ENCODE measurements around the gene TMEM101.
A peak's percentile ranks its signal among the peaks of the same experiment; 100 is the strongest.
"Not testable (repeated sequence)": the region's sequence is repeated elsewhere in the genome, so short reads cannot be mapped to it uniquely, and the experiment has no call there.

The TMEM101 gene

GRCh38 chr17:44000141-44000860 is 14.5 kb downstream of the TMEM101 start:
- DNase-seq, result no peak

GRCh38 chr17:43999024-43999423 is 15.7 kb downstream of the TMEM101 start:
- no peak for DNase-seq

- DNase-seq, result no peak
Observed at GRCh38 chr17:43998552-43998951, 16.2 kb downstream of the TMEM101 start.

DNA sequence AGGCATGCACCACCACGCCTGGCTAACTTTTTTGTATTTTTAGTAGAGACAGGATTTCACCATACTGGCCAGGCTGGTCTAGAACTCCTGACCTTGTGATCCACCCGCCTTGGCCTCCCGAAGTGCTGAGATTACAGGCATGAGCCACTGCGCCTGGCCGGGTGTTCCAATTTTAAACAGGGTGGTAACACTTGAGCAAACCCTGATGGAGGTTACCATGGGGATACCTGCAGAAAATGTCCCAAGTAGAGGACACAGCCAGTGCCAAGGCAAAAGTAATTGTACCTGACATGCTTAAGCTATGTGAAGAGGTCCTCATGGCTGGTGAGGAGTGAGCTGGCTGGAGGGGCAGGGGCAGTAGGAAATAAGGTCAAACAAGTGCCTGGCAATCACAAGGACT is 17.6 kb downstream of the TMEM101 start:
- not testable (repeated sequence) for DNase-seq

GRCh38 chr17:43995150-43995471 is 19.7 kb downstream of the TMEM101 start:
- DNase-seq, result no peak

DNA sequence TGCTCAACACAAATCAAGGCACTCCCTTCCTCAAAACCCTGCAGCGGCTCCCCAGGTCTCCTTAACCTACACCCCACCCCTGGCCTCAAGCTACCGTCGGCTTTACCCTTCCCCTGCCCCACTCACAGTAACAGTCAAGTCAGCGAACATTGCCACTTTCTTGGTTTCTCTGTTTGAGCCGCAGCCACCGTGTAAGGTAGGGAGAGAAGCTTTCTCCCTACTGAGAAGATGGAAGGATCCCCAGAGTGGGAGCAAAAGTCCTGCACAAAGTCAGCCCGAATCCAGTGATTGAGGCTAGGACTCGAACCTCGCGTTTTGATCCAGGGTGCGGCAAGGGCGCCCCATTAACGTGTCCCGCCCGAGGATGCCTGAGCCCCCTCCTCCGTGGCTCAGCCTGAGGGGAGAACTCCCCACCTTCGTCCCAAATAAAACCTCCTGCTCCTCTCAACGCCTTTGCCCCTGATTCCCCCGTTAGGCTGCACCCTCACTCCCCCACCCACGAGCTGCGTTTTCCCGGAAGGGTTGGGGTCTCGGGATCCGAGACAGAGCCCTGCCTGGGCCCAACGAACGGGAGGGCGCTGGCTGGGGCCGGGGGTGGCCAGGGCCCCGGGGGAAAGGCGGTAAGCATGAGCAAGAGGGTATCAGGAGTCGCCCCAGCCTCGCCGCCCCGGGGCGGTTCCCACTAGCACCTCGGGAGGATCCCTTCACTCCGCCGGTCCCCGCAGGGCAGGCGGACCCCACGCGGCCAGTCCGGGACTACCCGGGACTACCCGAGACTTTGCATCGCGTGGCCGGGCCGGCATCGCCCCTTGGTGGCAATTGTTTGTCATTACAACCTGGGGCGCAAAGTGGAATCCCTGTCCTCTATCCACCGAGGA is 20.3 kb downstream of the TMEM101 start:
- no peak for DNase-seq

GRCh38 chr17:43992641-43993040 is 22.1 kb downstream of the TMEM101 start:
- DNase-seq, result no peak

- DNase-seq, result peak; percentile 30
Observed at GRCh38 chr17:43988301-43988700, 26.5 kb downstream of the TMEM101 start.

DNA sequence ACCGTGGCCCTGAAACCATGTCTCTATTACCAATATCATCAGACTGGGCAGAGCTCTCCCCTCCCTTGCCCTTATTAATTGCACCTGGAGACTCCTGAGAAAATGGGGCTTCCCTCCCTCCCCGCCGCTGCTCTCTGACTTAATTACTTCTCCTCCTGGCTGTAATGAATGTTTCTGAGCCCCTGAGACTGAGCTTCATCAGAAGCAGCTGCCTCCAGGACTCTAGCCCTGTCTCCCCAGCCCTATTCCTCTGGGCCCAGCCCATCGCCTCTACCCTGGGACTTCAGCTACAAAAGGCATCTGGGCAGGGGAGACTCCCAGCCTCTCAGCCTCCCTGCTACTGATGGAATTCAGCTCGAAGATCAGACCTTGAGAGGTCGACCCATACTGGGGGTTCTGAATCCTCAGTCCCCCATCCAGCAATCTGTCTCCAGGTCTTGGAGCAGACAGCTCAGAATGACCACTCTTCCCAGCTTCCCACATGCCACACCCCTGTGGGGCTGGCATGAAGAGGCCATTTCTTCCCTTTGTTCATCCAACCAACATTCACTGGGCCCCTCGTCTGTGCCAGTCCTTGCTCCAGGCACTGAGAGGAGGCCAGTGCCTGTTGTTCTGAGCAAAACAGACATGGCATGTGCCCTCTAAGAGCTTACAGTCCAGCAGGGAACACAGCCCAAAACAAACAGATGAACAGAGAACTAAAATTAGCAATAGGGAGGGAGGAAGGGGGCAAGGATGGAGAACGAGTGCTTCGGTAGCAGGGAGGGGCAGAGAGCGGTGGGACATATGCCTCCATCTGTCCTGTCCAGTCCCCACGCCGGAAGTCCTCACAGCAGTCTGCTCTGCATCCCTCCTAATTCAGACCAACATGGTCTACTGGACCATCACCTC is 27.4 kb downstream of the TMEM101 start:
- no peak for DNase-seq

- no peak for DNase-seq
Observed at GRCh38 chr17:43986225-43986981, 28.4 kb downstream of the TMEM101 start.

DNA sequence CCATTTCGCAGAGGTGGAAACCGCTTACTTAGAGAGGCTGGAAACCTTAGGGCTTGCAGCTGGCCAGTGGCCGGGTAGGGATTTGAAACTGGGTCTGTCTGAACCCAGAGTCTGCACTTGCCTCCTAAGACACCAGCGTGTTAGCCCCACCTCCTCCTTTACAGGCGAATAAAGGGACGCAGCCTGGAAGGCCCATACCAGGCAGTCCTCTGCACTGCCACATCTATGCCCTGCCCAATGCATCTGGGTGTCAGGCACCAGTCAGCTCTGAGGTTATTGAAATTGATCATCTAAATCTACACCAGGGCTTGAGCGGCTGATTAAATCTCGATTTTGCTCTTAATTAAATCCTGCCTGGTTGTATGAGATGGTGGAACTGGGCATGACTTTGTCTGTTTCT is 30.2 kb downstream of the TMEM101 start:
- DNase-seq, result no peak

DNA sequence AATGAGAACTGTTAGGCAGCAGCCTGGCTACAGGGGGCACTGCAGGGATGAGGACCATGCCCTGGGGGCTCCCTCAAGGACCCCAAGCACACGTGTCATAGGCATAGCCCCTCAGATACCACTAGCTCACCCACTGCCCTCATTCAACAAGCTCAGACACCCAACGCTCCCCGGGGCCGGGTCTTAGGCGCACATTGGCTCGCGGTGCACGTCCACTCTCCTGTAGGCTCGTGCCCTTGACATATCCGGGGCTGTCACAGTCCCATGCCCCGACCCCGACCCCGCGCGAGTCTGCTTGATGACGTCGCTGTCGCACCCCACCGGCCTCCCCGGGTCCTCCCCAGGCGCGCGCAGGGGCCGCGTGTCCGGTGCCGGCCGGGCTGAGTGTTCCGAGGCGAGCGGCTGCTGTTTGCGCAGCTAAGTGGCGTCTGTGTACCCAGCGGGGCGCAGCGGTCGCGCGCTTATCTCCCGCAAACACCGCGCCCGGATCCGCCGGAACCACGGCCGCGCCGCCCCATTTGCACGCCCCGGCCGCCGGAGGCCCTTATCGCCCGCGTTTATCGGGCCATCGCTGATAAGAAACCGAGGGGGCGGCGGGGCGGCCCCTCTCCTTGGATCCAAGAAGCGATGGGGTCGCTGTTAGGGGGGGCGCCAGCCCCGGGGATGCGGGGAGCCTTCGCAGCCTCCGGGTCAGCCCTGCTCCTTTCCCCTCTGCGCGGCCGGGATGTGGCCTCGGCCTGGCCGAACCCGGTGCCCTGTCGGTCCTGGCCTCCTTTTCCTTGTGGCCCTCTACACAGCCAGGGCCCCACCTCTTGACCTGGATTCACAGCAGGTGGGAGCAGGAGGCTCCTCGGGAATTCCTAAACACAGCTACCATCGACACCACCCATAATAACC is 31.0 kb downstream of the TMEM101 start:
- DNase-seq, result no peak

GRCh38 chr17:43983196-43983514 is 31.6 kb downstream of the TMEM101 start:
- DNase-seq, result no peak

GRCh38 chr17:43982171-43982570 is 32.6 kb downstream of the TMEM101 start:
- no peak for DNase-seq

GRCh38 chr17:43979671-43980070 is 35.1 kb downstream of the TMEM101 start:
- no peak for DNase-seq

DNA sequence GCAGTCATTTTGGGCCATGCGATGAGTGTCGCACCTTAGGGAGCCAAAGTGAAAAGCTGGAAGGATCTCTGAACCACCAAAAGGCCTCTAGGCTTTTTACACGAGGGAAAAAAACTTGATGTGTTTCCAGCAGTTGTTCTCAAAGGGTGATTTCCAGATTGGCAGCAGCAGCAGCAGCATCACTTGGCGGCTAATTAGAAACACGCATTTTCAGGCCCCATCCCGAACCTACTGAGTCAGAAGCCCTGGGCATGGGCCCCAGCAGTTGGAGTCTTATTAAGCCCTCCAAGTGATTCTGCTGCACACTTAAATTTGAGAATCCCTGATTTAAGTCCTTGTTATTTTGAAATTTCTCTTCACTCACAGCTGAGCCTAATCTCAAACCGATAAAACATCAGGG is 35.8 kb downstream of the TMEM101 start:
- DNase-seq, result no peak

GRCh38 chr17:43978078-43978477 is 36.7 kb downstream of the TMEM101 start:
- no peak for DNase-seq

DNA sequence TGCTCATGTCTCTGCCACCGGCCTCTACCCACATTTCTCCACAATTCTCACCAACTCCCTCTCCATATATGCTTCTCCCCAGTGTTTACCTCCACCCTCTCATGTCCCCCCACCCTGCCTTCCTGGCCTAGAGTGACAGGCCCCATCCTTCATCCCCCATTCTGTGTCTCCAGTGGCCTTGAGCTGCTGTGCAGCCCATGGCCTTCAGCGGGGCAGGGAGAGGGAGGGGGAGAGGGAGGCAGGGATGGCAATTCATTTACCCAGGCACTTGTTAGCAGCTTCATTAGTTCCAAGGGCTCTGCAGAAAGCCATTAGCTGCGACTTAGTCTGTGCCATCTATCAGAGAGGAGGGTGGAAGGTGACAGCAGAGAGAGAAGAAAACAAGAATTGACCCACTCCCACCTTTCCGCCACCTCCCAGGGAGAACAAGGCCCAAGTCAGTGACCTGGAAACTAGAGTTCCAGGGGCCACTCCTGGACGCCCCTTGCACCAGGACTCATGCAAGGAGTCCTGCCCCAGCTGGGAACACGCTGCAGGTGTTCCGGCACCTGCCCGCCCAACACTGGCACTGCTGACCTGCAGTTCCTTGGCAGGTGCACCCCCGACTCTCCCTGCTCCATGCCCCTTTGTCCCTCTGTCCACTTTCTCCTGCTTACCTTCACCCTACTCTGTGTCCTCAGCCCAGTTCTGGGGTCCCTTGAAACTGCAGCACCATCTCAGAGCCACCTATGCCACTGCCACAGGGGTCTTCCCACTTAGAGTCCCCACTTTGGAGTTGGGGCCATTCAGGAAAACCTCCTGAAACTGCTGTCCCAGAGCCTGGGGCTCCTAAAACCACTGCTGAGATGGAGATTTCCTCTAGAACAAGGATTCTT is 37.6 kb downstream of the TMEM101 start:
- DNase-seq, result no peak

DNA sequence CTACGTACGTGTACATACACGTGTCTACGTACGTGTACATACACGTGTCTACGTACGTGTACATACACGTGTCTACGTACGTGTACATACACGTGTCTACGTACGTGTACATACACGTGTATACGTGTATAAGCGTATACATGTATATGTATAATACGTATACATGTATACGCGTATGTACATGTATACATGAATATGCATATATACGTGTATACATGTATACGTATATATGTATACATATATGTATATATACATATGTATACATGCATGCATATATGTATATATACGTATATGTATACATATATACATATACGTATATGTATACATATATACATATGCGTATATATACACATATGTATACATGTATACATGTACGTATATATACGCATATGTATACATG is 38.9 kb downstream of the TMEM101 start:
- DNase-seq, result no peak

DNA sequence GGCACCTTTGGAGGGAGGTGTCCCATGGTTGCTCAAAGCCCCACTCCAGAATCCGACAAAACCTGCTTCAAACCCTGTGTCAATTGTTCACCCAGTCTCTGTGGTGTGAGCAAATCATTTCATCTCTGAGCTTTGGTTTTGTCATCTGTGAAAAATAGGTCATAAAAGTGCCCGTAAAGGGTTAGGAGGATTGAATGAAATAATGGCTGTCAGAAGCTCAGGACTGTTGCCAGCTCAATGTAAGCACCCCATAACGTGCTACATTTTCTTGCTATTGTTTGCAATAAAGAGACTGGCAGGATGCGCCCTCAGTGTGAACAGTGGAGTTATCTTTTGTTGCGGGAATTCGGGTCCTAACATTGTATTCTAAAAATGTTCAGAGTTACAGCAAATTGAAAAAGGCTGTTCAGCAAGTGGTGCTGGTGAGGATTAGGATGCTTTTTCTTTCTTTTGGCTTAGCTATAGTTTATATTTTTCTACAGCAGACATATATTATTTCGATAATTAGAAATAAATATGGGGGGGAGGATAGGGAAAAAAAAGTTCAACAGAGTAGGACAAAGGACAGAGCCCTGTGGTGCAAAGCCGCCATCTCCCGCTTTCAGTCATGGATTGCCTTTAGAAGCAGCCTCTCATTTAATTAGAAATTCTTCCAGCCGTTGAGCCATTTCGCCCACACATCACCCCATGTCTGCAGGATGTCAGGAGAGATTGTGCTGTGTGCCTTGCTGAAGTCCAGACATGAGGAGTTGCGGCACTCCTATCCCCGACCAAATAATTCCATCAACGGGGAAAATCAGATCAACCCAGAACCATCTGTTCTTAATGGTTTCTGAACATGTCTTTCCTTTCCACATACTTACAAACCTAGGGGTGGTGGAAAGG is 40.1 kb downstream of the TMEM101 start:
- DNase-seq, result no peak

All from NCI-H187 treated with DMSO at 0.1 percent for 48 hours (cell line).